GM12878 (cell line): Measurements from ENCODE around the gene GPT2. TPM values are rescaled to one million over a fixed set of nuclear protein-coding genes. Genes with fewer than 3 reads are reported as not detected.

Experiments used
- BCL3 ChIP-seq: IDR thresholded peaks from 2 replicates; pipeline ENCODE4 v1.6.1; 2011; ENCODE audit warnings: borderline replicate concordance, low read depth, mild to moderate bottlenecking, moderate library complexity, low read length; ENCODE audit not compliant: insufficient read depth, poor library complexity, severe bottlenecking
- BHLHE40 ChIP-seq, 2 experiments: fragments of 450-650 bp in 1 of 2; IDR thresholded peaks; 2 replicates each; pipeline ENCODE4 v1.6.1; 2011 to 2017; ENCODE audit warnings: low read depth in 2 of 2, borderline replicate concordance in 1 of 2, improper control_type of control experiment in 1 of 2, low read length in 1 of 2, mild to moderate bottlenecking in 1 of 2
- CREM ChIP-seq: IDR thresholded peaks from 2 replicates; pipeline ENCODE4 v1.6.1; 2014; ENCODE audit warnings: antibody characterized with exemption, low read depth
- E2F4 ChIP-seq: IDR thresholded peaks from 2 replicates; pipeline ENCODE4 v1.6.1; 2012; ENCODE audit warnings: low read depth, low read length, improper control_type of control experiment
- JUNB ChIP-seq: IDR thresholded peaks from 2 replicates; pipeline ENCODE4 v1.6.1; 2016; ENCODE audit warnings: antibody characterized with exemption, mild to moderate bottlenecking
- LARP7 ChIP-seq: fragments of 450-650 bp; IDR thresholded peaks from 2 replicates; pipeline ENCODE4 v1.6.1; 2017; ENCODE audit warnings: mild to moderate bottlenecking
- MEF2B ChIP-seq: fragments of 450-650 bp; IDR thresholded peaks from 2 replicates; pipeline ENCODE4 v1.6.1; 2018; ENCODE audit warnings: mild to moderate bottlenecking, moderate library complexity; ENCODE audit not compliant: partially characterized antibody, poor library complexity, severe bottlenecking
- MXI1 ChIP-seq: fragments of 150-350 bp; IDR thresholded peaks from 2 replicates; pipeline ENCODE4 v1.6.1; 2011; ENCODE audit warnings: low read depth, mild to moderate bottlenecking, inconsistent platforms, low read length, improper control_type of control experiment
- NKRF ChIP-seq: fragments of 450-650 bp; conservative IDR thresholded peaks from 2 replicates; pipeline ENCODE4 v1.6.1; 2017; ENCODE audit warnings: mild to moderate bottlenecking, moderate library complexity
- PML ChIP-seq: IDR thresholded peaks from 2 replicates; pipeline ENCODE4 v1.6.1; 2012; ENCODE audit warnings: low read length, inconsistent platforms
- PRDM15 ChIP-seq: fragments of 450-650 bp; formaldehyde crosslinking; IDR thresholded peaks from 2 replicates; pipeline ENCODE4 v1.4.0; 2020; ENCODE audit warnings: mild to moderate bottlenecking, moderate library complexity
- SUPT20H ChIP-seq: IDR thresholded peaks from 2 replicates; pipeline ENCODE4 v1.6.1; 2011; ENCODE audit warnings: low read depth, mild to moderate bottlenecking, low read length, moderate library complexity, borderline replicate concordance; ENCODE audit not compliant: control insufficient read depth
- SUZ12 ChIP-seq: fragments of 200-600 bp; sonication (generic); IDR thresholded peaks from one replicate; pipeline ENCODE4 v1.6.1; 2018; ENCODE audit warnings: antibody characterized with exemption, mild to moderate bottlenecking; ENCODE audit not compliant: unreplicated experiment
- USF1 ChIP-seq: IDR thresholded peaks from 2 replicates; pipeline ENCODE4 v1.6.1; 2011; ENCODE audit warnings: borderline replicate concordance, low read depth, mild to moderate bottlenecking, moderate library complexity, mixed read lengths, low read length; ENCODE audit not compliant: insufficient read depth; ENCODE audit errors: extremely low read length
- WRNIP1 ChIP-seq: IDR thresholded peaks from 2 replicates; pipeline ENCODE4 v1.6.1; 2011; ENCODE audit warnings: low read depth, low read length, improper control_type of control experiment, borderline replicate concordance
- ZBED1 ChIP-seq: IDR thresholded peaks from 2 replicates; pipeline ENCODE4 v1.6.1; 2016; ENCODE audit warnings: borderline replicate concordance
- ZBTB33 ChIP-seq: fragments of 450-650 bp; IDR thresholded peaks from 2 replicates; pipeline ENCODE4 v1.6.1; 2017; ENCODE audit warnings: mild to moderate bottlenecking
- polyA plus RNA-seq, 11 experiments: library from polyadenylated mRNA; depleted of rRNA in 4 of 11; unstranded in 6 of 11; stranded (reverse) in 5 of 11; fragments of >200 nt; fragmentation: Nextera tagmentation in 4 of 11; fragmentation: Illumina TruSeq in 1 of 11; extraction: Ambion mirVana in 4 of 11; extraction: Trizol in 1 of 11; gene quantifications; 1 replicate in 1 of 11; 2 replicates in 10 of 11; pipeline versions ENCODE4 v1.2.1 to v1.2.3, GENCODE V29; 2011 to 2016; ENCODE audit warnings: inconsistent platforms in 2 of 11, missing spikeins in 2 of 11, low read depth in 1 of 11
- total RNA-seq, 4 experiments: library from RNA; depleted of rRNA in 3 of 4; stranded (reverse); fragments of >200 nt in 3 of 4; fragmentation: Illumina TruSeq in 1 of 4; extraction: Trizol in 1 of 4; gene quantifications; 2 replicates each; pipeline versions ENCODE4 v1.2.1 to v1.2.3, GENCODE V29; 2013 to 2021

Gene GPT2
- total and polyA plus RNA-seq, 10 of the 15 experiments (the other 5 are each of a cell fraction or from before 2014, with no cell fraction given): 0.45 to 9.9 (median 4.3) TPM

- TF ChIP-seq PRDM15 (CRISPR knock-in tag) (no peak), MEF2B (no peak), BHLHE40 (IDR thresholded peaks at IDR 0.05; ENCODE audit: borderline replicate concordance in 1 of 2, low read depth in 2 of 2, low read length in 1 of 2) (peak in 1 of 2 experiments; percentile 63; a peak in 2 of 4 replicates), ZBTB33 (no peak), JUNB (no peak), E2F4 (no peak), SUZ12 (no peak), WRNIP1 (no peak), USF1 (no peak), SUPT20H (no peak), MXI1 (no peak), NKRF (peak; percentile 73), LARP7 (peak; percentile 83), CREM (peak; percentile 50; the same call in 1 of the 2 replicates), PML (no peak), BCL3 (no peak), ZBED1 (no peak)
Measured at GRCh38 chr16:46883690-46884512, at the start of gene GPT2 (continued).
